NCI-H2196 (cell line): Measurements from ENCODE around the gene ELL2.
A peak's percentile ranks its signal among the peaks of the same experiment; 100 is the strongest.
"Not testable (repeated sequence)": the region's sequence is repeated elsewhere in the genome, so short reads cannot be mapped to it uniquely, and the experiment has no call there.

ENCODE experiments used
- DNase-seq: peaks from one replicate; lab custom pipeline; 2025; ENCODE audit not compliant: unreplicated experiment; lab: John Stamatoyannopoulos, UW

The ELL2 gene

DNA sequence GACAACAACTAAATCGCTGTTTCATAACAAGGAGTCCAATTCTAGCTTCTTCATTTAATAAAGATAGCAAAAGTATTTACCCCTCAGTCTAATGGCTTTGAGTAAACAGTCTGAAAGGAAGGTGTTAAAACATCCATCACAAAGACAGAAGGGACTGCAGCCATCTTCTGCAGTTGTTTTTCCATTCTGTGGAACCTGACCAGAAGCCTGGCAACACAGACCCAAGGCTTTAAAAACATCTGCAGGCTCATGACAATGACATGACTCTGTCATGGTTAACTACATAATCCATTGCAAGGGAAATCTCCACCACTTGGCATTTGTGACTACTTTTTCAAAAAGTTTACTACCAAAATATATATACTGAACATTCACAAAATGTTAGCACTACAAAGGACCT is 51.9 kb downstream of the ELL2 start:
- DNase-seq: no peak

DNA sequence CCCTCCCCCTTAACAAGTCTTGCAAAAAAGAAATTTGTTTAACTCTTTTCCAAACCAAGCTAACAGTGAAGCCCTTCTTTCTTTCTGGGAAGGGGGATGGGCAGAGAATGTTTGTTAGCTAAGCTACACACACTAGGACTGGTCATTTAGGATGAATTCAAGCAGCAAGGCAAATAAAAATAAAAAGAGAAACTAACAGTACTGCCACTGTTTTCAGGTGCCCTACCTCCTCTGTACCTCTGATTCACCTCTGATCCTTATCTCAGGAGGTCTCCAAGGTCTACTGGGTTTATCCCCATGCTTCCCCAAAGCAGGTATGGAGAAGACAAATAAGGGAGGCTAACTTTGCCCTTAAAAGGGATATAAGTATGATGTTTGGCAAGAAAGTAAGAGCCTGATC is 52.9 kb downstream of the ELL2 start:
- no peak for DNase-seq

DNA sequence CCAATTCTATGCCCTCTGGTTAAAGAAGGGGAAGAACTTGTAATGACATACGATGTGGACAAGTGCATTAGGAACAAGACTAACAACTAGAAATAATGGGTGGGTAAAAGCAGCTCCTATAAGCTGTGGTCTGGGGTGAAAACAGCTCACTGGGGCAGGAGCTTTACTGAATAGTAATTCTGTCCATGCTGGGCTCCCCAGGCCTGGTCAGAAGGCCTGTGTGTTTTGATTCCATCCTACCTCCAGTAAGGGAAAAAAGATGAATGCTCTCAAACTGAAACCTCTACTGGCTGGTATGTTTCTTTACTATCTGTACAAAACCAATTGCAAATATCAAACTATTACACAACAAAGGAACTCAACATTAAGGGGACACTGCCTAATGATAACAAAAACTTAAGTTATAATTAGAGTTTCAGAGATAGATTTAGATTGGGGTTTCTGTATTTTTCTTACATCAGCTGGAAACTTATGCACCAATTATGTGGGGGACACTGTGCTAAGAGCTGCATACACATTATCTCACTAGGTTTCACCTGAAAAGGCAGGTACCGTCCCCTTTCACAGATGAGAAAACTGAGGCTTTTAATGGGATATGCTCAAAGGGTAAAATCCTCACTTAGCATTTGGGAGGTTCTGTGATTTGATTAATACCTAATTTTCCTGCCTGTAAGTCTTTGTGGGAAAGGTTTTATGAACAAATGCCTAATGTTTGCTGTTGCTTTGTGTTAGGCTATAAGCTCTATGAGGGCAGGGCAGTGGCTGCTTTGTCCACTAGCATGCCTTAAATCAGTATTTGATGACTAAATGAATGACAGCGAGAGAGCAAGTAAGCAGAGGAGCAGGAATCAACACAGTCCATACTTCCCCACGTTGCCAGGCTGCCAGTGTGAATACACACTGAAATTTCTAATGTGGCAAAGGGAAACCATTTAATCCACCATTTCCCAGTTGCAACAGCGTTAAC is 53.6 kb downstream of the ELL2 start:
- no peak for DNase-seq

DNA sequence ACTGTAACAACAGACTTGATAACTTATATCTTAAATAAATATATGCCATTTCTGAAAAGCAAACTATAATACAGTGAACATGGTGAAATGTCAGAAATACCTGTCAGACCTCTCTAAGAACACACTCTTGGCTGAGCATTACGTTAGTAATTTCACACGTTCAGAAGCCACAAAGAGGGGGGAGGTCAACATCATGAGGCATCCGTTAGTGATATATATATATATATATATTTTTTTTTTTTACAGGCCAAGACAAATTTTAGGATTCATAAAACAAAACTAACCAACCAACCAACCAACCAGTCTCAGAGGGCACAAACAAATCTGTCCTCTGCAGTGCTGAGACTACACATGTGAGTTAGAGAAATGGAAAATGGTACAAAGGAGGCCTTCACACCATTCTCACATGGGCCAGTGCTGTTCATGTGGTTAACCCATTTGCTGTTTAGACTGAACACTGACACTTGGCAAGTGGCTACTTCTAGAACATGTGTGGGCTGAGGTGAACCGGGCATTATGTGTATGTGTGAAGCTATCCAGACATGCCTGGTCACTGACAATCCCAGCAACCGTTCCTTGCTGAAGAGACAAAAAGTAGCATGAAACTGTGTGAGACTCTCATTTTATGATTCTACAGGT is 54.5 kb downstream of the ELL2 start:
- no peak for DNase-seq

DNA sequence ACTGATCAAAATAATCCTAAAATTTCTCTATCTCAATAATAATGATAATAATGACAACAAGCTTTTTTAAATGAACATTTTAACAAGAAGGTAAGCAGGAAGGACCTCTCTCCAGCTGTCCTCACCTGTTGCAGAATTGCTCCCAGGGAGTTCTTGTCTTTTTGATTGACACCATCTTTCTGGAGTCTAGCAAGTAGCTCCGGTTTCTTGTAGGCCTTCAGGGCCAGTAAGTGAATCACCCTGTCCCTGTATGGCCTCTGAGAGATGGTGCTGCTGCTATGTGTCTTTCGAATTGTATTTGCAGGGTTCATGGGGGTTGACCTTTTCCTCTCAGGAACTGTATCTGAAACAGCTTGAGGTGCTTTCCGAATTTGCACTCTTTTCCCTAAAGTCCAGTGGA is 55.3 kb downstream of the ELL2 start:
- not testable (repeated sequence) for DNase-seq

DNA sequence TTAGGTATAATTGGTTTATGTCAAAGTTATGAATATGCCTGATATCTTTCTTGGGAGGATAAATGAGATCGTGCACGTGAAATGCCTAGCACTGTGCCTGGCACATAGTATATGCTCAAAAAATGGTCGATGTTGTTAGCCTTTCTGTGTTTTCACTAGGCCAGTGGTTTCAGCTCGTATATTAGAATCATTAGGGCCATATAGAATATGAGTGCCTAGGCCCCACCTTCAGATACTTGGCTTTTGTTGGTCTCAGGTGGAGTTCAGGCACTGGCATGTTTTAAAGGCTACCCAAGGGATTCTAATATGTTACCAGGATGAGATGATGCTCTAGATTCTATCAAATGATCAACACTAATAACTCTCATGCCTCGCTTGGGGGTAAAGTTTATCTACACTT is 56.8 kb downstream of the ELL2 start:
- no peak for DNase-seq

DNA sequence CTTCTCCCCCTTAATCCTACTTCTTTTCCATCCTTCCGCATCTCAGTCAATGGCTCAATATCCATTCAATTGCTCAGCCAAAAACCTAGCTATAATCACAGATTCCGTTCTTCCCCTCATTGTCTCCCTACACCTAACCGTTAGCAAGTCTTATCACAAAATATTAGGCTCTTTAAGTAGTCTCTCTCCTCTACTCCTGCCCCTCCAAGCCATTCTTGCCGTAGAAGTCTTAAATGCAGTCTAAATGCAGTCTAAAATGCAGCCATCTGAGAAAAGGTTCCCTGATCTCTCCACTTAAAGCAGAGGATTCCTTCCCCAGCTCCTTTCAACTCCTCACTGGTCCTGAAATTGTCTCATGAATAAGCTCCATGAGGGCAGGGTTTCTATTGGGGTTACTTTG is 57.8 kb downstream of the ELL2 start:
- DNase-seq: no peak

DNA sequence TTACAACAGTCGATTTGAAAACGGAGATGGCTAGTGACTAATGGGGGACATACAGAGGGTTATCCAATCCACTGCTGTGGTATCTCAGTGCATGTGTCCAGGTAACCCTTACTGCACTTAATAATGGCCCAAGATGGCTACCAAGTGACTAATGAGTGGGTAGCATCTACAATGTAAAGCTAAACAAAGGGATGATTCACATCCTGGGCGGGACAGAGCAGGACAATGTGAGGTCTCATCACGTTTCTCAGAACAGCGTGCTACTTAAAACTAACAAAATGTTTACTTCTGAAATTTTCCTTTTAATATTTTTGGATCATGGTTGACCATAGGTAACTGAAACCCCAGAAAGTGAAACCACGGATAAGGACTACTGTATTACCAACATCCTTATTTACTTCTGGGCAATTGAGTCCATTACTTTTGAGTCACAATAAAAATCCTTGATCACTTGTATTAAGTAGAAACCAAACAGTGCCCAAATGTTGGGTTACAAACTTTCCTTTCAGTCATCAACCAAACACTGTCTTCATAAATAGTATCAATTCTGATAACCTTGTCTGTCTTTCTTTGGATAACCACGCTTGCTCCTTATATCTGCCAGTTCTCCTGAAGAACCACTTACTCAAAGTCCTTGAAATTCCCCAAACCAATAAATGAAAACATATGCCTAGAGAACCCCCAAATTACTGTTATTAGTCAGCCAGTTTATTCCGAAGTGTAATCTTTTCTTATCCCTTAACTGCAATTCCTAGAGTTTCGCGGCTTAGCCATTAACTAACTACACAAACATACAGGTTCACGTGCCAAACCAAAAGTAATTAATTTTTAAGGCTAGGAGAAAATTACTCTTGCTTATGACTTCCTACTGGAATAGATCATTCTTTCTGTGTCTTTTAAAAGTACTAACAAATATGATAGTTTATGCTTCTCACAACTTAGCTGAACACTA is 59.7 kb downstream of the ELL2 start:
- no peak for DNase-seq

DNA sequence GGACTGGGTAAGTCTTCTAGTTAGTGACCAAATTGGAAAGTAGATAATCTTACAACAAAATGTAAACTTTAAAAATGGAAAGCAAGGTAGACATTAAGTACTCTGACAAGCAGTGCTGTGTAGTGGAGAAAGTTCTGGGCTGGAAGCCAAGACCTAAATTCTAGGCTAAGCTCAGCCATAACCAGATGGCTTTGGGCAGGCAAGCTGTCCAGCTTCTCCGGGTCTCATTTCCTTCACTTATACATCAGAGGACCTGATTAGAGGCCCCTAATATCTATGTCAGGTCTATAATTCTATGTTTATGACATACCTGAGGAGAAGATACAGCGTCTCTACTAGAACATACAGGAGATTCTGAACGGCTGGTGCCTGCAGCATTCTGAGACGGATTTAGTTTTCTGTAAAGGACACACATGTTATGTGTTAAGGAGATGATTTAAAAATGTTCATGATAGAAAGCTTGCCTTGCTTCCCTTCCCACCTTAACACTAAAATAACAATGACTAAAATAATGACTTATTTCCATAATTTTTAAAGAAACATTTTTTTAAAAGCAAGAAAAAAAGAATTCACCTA is 61.2 kb downstream of the ELL2 start:
- peak; percentile 26 for DNase-seq

DNA sequence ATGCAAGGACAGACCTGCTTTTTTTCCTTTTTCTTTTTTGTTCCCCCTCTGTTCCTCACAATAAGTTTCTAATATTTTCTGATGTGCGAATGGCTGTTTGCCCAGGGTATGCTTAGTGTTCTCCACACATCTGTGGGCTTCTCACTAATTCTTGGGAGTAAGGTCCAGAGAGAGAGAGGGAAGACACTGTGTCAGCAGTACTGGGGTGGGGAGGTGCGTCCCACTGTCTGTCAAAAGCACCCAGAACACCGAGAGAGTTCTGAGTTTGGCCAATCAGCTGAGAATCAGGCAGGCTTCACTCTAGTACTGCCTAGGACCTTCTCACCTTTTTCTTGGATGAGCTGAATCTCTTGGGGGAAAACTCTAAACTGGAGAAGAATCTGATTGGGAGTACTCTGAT is 61.8 kb downstream of the ELL2 start:
- no peak for DNase-seq

DNA sequence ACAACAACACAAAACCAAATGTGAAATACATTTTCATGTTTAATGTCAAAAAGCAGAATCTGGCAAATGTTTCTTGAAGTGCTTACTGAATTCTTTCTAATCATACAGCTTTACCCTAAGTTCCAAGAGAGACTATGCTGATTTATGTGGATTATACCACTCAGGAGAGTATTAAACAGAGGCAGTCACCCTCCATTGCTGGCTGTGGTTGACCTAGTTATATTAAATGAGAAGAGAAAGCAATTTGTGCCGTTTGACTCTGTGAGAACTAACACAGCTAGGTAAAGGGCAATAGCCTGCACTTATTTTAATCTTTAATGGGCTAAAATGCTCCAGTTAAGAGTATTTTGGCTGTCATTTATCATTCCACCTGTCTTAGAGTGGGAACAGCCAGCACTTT is 62.6 kb downstream of the ELL2 start:
- DNase-seq: no peak

DNA sequence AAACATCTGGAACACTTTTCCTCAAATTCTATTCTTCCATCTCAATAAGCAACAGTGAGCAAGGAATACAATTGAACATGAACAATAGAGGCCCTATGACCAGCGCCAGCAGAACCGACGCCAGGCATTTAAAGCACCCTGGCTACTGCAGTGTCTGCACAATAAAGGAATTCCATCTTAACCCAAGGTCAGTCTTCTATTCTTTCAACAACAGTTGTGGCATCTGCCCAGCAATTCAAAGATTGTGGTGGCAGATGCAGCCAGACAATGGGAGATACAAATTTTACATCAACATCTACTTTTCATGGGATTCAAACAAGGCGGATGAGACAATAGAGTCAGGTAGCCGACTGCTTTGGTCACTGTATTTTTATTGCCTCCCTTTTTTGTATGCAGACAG is 65.9 kb downstream of the ELL2 start:
- DNase-seq: no peak

DNA sequence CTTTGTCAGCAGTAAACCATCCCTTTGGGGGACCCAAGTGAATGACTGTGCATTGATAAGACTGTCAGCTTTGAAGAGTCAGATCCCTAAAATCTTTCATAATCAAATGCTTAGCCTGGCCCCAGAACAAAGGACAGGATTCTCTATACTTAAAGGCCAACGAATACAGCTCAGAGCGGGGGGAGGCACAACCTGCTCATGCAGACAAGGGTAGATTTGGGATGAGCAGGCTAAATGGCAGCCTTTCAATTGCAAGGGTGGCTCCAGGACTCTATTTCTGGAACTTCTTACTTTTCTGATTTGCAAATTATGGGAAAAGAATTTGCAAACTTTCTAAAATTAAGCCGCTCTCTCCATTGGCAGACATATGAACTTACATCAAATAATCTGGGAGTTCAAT is 66.4 kb downstream of the ELL2 start:
- no peak for DNase-seq

DNA sequence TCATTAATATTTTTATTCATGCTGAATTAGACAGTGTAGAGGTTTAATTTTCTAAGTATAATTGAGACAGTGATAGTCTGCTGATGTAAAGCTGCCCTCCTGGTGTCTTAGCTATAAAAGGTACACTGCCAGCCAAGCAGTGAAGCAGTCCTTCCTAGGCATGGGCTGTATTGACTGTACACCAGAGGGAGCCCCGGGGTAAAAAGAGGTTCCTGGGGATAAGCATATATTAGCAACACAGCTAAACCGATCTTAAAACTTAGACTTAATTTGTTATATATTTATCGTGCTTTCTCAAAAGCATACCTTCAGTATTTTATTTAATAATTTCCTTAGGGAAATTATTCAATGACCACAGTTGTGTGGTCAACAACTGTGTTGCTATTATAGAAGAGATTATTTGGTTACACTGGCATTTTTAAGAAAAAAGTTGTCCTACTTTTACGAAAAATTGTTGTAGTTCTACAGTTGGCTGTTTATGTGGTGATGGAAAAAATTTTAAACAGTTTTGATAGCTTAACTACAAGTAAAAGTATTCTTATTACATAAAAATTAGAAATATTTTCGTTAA is 68.8 kb downstream of the ELL2 start:
- no peak for DNase-seq

DNA sequence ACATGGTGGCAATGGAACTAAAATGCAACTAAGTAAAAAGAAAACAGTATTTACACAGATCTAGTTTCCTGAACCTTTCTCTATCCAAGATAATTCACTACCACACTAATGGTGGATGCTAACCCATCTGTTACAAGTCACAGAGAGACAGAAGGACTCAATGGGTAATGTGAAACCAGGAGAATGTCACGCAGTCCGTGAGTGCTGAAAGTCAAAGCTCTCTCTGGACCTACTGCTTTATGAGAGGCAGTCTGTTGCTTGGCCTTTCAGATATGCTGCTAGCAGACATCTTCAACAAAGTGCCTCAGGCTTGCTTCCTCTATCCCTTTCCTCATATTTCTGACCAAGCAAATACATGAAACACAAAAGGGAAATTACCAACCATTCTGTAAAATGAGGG is 70.2 kb downstream of the ELL2 start:
- DNase-seq: no peak

DNA sequence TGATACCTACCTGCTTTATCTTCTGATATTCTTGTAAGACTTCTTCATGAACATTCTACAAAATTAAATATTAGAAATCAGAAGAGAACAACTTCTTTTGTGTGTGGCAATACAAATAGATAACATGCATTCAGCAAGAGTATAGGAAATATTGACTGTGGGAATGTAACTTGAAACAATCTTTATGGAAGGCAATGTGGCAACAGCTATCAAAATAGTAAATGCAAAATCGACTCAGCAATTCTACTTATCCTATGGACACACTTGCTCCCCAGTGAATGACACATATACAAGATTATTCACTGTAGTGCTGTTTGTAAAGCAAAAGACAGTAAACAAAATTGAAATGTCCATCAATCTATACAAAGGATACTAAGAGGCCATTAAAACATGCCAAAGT is 72.6 kb downstream of the ELL2 start:
- DNase-seq: no peak

DNA sequence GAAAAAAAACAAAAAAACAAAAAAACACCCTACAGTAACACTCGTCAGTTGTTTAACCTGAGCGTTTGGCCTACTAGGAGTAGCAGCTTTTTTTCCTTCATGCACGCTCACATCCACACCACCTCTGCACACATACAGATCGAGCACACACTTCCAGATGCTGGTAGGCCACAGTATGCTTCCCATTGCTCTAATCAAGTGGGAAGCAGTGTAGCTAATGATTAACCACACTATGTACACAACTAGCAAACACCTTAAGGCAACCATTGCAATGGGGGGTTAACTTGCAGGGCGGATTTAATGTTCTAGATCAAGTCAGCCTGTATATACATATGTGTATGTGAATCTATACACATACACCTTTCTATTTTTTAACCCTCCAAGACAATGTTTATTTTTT is 73.7 kb downstream of the ELL2 start:
- DNase-seq: no peak

DNA sequence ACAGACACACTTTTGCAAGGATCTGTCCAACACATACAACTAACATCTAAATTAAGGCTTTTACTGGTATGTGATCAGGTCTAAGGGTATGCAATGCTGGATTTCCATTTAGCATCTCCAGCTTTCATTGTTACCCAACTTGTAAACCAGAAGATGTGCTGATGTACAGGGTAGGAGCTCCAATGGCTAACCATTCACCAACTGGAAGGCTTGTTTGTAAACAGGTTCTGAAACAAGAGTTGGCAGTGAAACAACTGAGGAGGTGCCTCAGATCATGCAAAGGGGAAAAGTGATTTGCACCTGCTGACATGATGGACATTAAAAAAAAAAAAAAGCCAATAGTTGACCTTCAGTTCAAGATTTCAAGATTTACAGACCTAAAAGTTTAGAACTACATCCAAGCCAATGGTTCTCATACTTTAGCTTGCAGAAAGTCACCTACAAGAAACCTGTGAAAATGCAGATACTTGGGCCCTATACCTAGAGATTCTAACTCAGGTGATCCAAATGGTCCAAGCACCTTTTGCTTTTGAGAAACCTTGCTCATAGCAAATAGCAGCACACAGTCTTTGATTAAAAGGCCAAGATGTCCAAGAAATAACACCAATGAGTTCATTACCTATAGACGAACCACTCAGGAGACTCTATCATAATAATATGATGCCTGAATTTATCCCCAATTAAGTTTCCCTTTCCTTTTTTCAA is 75.2 kb downstream of the ELL2 start:
- no peak for DNase-seq

DNA sequence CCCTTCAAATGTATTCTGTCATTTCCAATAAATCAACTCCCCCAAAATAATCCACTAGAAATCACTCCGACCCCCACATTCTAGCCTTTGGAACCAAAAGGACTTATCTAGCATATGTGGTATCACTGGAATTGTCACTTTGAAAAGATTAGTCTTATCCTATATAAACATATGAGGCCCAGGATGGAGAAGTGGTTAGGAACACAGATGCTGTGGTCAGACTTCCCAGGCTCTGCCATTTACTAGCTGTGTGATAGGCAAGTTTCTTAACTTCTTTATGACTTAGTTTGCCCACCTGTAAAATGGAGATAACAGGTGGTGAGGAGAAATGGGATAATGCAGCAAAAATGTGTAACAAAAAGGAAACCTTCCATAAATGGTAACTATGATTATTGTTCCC is 77.1 kb downstream of the ELL2 start:
- DNase-seq: no peak

DNA sequence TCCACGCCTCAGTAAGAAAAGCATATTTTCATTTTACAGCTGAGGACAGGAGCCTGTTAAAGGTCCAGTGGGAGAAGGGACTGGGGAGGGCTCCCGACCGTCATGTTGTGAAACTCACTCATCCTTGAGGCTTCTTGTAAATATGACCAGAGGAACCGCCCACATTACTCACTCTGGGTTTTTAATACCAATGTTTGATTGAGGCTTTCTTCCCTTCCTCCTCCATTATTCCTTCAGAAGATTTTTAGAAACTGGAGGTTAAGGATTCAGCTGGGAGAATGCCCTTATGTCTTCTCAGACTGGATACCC is 77.7 kb downstream of the ELL2 start:
- DNase-seq: no peak
